CD4-positive, alpha-beta T cell (primary cell): ENCODE results near the gene MAML2. TPM values are rescaled to one million over a fixed set of nuclear protein-coding genes. Genes with fewer than 3 reads are reported as not detected.

Source experiments
- ATAC-seq: fragments of 200-7000 bp; cut with Tn5 transposase; one replicate; pipeline ENCODE4 v1.10.0; 2022; ENCODE audit warnings: mild to moderate bottlenecking; ENCODE audit not compliant: poor library complexity
- CTCF ChIA-PET: fragments of 350-600 bp; sonication (Branson Sonifier 250); formaldehyde crosslinking; loops from one replicate; lab custom pipeline; 2021; ENCODE audit warnings: antibody characterized with exemption, inconsistent platforms; lab: Charles Lee
- POLR2A ChIA-PET: fragments of 350-600 bp; sonication (Branson Sonifier 250); formaldehyde crosslinking; loops from one replicate; lab custom pipeline; 2021; ENCODE audit warnings: antibody characterized with exemption, inconsistent platforms; lab: Charles Lee
- DNase-seq, 14 experiments: peaks; one replicate each; pipeline ENCODE4 v3.0.0-alpha.2; 2013 to 2020; ENCODE audit warnings: mixed read lengths in 2 of 14
- H3K27ac ChIP-seq, 2 donors: one replicate each; pipeline versions ENCODE4 v1.5.1 to v1.7.0; 2013; ENCODE audit warnings: low read length in 2 of 2, low read depth in 1 of 2, mild to moderate bottlenecking in 1 of 2
- H3K27me3 ChIP-seq, 2 experiments: 1 replicate in 1 of 2; 2 replicates in 1 of 2; pipeline versions ENCODE4 v1.6.1 to v1.7.0; 2013; ENCODE audit warnings: low read length in 2 of 2, control low read depth in 1 of 2, mild to moderate bottlenecking in 1 of 2, moderate library complexity in 1 of 2; ENCODE audit not compliant: insufficient read depth in 2 of 2, control insufficient read depth in 1 of 2
- H3K36me3 ChIP-seq: one replicate; pipeline ENCODE4 v1.6.1; 2013; ENCODE audit warnings: low read length, control low read depth; ENCODE audit not compliant: insufficient read depth
- H3K4me1 ChIP-seq: one replicate; pipeline ENCODE4 v1.6.1; 2013; ENCODE audit warnings: low read length, control low read depth; ENCODE audit not compliant: insufficient read depth
- H3K4me3 ChIP-seq: one replicate; pipeline ENCODE4 v1.5.1; 2013; ENCODE audit warnings: mild to moderate bottlenecking, low read length, moderate library complexity
- H3K9me3 ChIP-seq, 2 experiments: 1 replicate in 1 of 2; 2 replicates in 1 of 2; pipeline versions ENCODE4 v1.6.1 to v1.7.0; 2013; ENCODE audit warnings: low read length in 2 of 2, mild to moderate bottlenecking in 2 of 2, control low read depth in 1 of 2, moderate library complexity in 1 of 2; ENCODE audit not compliant: control insufficient read depth in 1 of 2, insufficient read depth in 1 of 2
- H3K27ac Mint-ChIP-seq: one replicate; pipeline ENCODE4 v1.8.0; 2020; ENCODE audit warnings: mixed read lengths
- H3K27me3 Mint-ChIP-seq: one replicate; pipeline ENCODE4 v1.8.0; 2021; ENCODE audit warnings: mixed read lengths
- H3K36me3 Mint-ChIP-seq: one replicate; pipeline ENCODE4 v1.8.0; 2021; ENCODE audit warnings: low read depth, mixed read lengths
- H3K4me1 Mint-ChIP-seq: one replicate; pipeline ENCODE4 v1.8.0; 2021; ENCODE audit warnings: low read depth, mixed read lengths
- H3K4me3 Mint-ChIP-seq: one replicate; pipeline ENCODE4 v1.8.0; 2020; ENCODE audit warnings: mild to moderate bottlenecking, mixed read lengths
- H3K9me3 Mint-ChIP-seq: one replicate; pipeline ENCODE4 v1.8.0; 2020; ENCODE audit warnings: mixed read lengths
- CTCF ChIP-seq: fragments of 200-600 bp; IDR thresholded peaks from one replicate; pipeline ENCODE4 v1.8.0; 2022; ENCODE audit warnings: antibody characterized with exemption, mild to moderate bottlenecking
- intact Hi-C, 2 experiments: fragments of 100-400 bp; cut with DNase I in 1 of 2; cut with micrococcal nuclease in 1 of 2; formaldehyde crosslinking; loops; one replicate each; pipeline versions ENCODE4 v1.15.1 to v1.9.0; 2023 to 2025; cut with DNase I, micrococcal nuclease
- total RNA-seq, 174 experiments: library from RNA in 2 of 174; stranded (reverse) in 2 of 174; gene quantifications; one replicate each; pipeline ENCODE4 v1.2.3 and lab custom pipeline; 2021 to 2026

The MAML2 gene
- total RNA-seq, 2 experiments from 2014 or later, result 58.8 to 59.8 TPM

DNA sequence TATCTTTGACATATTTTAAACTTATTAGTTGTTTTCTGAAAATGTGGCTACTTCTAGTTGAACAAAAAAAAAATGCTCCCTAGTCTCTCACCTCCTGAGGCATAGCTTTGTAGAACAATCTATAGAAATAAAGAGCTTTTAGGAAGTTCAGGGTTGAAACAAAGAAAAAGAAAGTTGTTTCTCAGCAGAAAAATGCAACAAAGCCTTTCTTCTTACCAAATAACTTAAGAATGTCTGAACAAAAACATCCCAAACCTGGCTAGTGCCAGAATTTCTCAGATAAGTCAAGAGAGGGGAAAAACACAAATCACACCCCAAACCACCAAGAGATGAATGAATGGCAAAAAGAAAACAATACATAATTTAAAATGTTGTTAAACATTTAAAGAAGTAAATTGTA is 114.1 kb downstream of the MAML2 start:
- no peaks in the 10 kb centered on the region for H3K27me3 Mint-ChIP-seq
- ChIA-PET CTCF (no interaction called here), POLR2A (interaction anchor here (0.6 to 2.8 kb wide), 4 partner anchors 10 to 89 kb away, joined by 3 to 12 read pairs (median 4); no protein-coding TSS in a partner anchor)
- peak overlapping the region; percentile 16 to 43 for H3K27ac ChIP-seq
- peak overlapping the region; percentile 86 for H3K27ac Mint-ChIP-seq
- no peak overlapping the region for H3K4me3 ChIP-seq
- peaks cover 89% of the 10 kb centered on the region for H3K4me1 Mint-ChIP-seq
- DNase-seq (no peak), ATAC-seq (no peak)
- no peaks in the 10 kb centered on the region for H3K27me3 ChIP-seq
- no peak for TF ChIP-seq CTCF
- H3K9me3 ChIP-seq, result no peaks in the 10 kb centered on the region
- H3K36me3 Mint-ChIP-seq, result peaks cover 43% of the 10 kb centered on the region
- intact Hi-C loops, result loop anchor here in 1 of 2 experiments (5.0 kb wide), 1 partner anchor 53 kb away; no protein-coding TSS in a partner anchor
- H3K9me3 Mint-ChIP-seq, result no peaks in the 10 kb centered on the region
- H3K4me1 ChIP-seq, result peaks cover 18% of the 10 kb centered on the region
- H3K36me3 ChIP-seq, result no peaks in the 10 kb centered on the region
- H3K4me3 Mint-ChIP-seq, result peak overlapping the region; percentile 14

DNA sequence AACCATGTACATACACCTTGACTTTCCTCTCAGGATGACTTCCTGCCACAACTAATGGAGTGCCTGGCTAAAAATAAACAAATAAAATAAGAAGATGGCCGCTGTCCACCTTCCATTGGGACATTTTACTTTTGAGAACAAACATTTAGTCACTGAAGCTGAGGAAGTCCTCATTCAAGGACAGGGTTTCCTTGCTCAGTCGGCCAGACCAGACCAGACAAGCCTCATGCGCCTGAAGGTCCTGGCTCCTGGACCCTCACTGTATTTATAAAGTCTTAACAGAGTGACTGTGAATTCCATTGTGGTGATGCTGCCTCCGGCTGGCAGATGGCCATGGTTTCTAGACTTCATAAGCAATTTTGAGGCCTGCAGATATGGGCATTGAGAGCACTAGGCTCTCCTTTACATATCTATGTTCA is 114.5 kb downstream of the MAML2 start:
- intact Hi-C loops, result loop anchor here in 1 of 2 experiments (5.0 kb wide), 1 partner anchor 54 kb away; no protein-coding TSS in a partner anchor
- Histone ChIP-seq H3K36me3 (no peaks in the 10 kb centered on the region), H3K4me1 (peaks cover 18% of the 10 kb centered on the region), H3K4me3 (no peak overlapping the region), H3K9me3 (no peaks in the 10 kb centered on the region), H3K27me3 (no peaks in the 10 kb centered on the region), H3K27ac (no peak overlapping the region)
- ATAC-seq (no peak), DNase-seq (no peak)
- POLR2A ChIA-PET, result interaction anchor here (0.6 to 2.8 kb wide), 3 partner anchors 15 to 89 kb away, joined by 3 to 12 read pairs (median 3); no protein-coding TSS in a partner anchor
- TF ChIP-seq CTCF, result no peak
- Mint-ChIP-seq H3K27me3 (no peaks in the 10 kb centered on the region), H3K4me1 (peaks cover 89% of the 10 kb centered on the region), H3K9me3 (no peaks in the 10 kb centered on the region), H3K36me3 (peaks cover 39% of the 10 kb centered on the region), H3K27ac (peak overlapping the region; percentile 86), H3K4me3 (peak overlapping the region; percentile 14)
- CTCF ChIA-PET, result interaction anchor here (1.0 to 1.2 kb wide), 2 partner anchors 10 to 115 kb away, joined by 3 to 6 read pairs; partner anchors contain the start of gene MAML2

DNA sequence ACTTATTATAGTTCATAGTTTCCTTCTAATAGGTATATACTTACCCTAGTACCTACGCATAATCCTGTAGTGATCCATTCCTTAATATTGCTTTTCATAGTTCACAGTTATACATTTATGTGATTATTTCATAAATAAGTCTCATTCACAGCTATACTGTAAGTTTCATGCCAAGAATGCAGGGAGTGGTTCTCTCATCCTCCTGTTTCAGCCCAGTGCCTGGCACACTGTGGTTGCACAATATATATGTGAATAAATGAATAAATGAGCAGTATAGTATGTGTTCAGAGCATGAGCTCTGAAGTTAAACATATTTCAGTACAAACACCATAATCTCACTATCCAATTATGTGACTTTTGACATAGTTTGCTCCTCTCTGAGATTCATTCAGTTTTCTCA is 115.8 kb downstream of the MAML2 start:
- peaks cover 19% of the 10 kb centered on the region for H3K4me1 ChIP-seq
- Mint-ChIP-seq H3K36me3 (peaks cover 36% of the 10 kb centered on the region), H3K9me3 (no peaks in the 10 kb centered on the region), H3K4me1 (peaks cover 94% of the 10 kb centered on the region), H3K4me3 (peak overlapping the region; percentile 18), H3K27ac (peak overlapping the region; percentile 86), H3K27me3 (no peaks in the 10 kb centered on the region)
- H3K36me3 ChIP-seq, result no peaks in the 10 kb centered on the region
- no peak overlapping the region for H3K27ac ChIP-seq
- ChIA-PET POLR2A (interaction anchor here (1.2 to 3.8 kb wide), 2 partner anchors 9 to 16 kb away, joined by 3 to 33 read pairs; no protein-coding TSS in a partner anchor), CTCF (interaction anchor here (1.0 to 1.2 kb wide), 3 partner anchors 10 to 116 kb away, joined by 3 to 6 read pairs (median 3); partner anchors contain the start of gene MAML2)
- no peaks in the 10 kb centered on the region for H3K9me3 ChIP-seq
- ATAC-seq (no peak), DNase-seq (no peak)
- intact Hi-C loops, result loop anchor here in 1 of 2 experiments (5.0 kb wide), 1 partner anchor 55 kb away; no protein-coding TSS in a partner anchor
- H3K4me3 ChIP-seq, result no peak overlapping the region
- no peak for TF ChIP-seq CTCF
- H3K27me3 ChIP-seq, result no peaks in the 10 kb centered on the region
